CD4-positive, alpha-beta T cell treated with Interleukin-21 for 1 hour (primary cell): ENCODE measurements around the gene SLC38A10.
"Not testable (repeated sequence)": the region's sequence is repeated elsewhere in the genome, so short reads cannot be mapped to it uniquely, and the experiment has no call there.

Source experiments
- DNase-seq: peaks from one replicate; pipeline ENCODE4 v3.0.0-alpha.2; 2020

SLC38A10 gene

DNA sequence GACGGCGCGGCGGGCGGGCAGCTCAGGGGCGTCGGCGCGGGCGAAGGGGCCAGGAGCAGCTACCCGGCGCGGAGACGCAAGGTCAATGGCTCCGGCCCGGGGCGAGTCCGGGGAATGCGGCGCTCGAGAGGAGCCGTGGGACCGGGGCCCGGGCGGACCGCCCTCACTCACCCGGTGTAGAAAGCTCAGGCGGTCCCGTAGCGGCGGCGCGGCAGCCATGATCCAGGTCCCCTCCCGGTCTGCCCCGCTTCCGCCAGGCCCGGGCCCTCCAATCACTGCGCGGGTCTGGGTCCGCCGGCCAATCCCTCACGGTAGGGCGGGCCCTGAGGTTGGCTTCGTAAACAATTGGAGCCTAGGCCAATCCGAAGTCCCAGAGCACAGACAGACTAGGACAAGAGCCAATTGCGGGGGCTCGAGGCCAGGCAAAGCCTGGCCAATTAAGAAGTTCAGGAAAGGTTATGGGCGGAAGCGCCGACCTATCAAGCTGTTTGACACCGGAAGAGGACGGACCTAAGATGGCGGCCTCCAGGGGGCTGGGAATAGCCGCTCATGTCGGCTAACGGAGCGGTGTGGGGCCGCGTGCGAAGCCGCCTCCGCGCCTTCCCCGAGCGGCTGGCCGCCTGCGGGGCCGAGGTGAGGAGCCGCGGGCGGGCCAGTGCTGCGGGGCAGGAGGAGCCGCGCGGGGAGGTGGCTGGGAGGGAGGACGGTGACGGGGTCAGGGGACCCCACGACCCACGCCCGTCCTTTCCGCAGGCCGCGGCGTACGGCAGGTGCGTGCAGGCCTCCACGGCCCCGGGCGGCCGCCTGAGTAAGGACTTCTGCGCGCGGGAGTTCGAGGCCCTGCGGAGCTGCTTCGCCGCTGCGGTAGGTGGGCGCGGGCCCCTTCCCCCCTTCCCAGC, 56.0 kb downstream of the SLC38A10 start, which contains the start of the genes NDUFAF8 and TEPSIN:
Gene NDUFAF8, plus strand, starts transcription at position 504 of the 899 bp plus-strand sequence. Its CDS starts 46 bp downstream, at position 550.
Gene TEPSIN, minus strand, starts transcription at position 241 of the 899 bp plus-strand sequence. Its CDS starts 22 bp downstream, at position 219.
- peak; percentile 98 for DNase-seq

DNA sequence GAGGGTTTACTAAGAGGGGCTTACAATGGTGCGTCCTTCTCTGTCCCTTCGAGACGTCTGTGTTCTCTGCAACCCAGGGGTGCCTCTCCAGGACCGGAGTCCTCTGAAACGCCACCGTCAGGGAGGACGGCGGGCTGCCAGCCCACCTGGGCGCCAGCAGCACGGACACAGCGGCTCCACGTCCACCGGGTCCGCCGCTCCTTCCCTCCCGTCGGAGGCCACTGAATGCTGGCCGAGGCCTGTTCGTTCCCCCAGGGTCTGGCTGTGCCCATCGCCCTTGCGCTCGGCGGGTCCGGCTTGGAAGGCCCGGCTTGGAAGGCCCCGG, 56.7 kb downstream of the SLC38A10 start:
- no peak for DNase-seq

DNA sequence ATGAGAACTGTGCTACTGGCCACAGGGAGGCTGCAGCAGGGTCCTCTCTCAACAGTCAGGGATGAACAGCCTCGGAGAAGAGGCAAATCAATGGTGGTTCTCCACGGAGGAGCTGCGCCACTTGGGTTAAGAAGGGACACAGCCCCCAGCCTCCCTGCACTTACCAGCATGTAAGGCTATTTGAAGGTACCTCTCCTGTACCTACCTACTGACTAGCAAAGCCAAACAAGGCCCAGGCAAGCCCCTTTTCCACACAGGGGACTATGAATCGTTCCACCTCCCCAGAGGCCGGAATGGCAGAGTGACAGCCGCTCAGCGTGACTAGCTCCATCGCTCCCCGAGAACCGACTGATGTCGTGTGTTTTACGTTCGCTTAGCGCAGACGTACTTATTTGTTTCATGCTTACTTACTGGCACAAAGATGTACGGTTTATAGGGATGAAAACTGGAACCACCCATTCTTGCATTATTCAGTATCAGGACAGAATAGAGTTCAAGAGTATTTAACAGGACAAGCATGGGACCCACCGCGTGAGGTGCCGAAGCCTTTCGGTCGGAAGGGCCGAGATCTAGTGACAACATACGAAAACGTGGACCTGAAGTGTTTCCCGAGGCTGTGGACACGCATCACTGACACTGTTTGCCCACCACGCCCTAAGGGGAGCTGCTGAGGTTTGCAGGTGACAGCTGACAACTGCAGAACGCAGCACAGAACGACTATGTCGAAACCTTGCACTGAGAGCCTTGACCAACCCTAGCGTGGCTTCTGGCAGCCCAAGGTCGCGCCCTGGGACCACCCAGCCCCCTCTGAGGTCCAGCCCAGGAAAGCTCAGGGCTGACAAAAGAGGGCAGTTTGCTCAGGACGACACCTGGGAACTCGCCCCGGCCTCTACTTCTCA, 57.3 kb downstream of the SLC38A10 start:
- DNase-seq, result no peak

DNA sequence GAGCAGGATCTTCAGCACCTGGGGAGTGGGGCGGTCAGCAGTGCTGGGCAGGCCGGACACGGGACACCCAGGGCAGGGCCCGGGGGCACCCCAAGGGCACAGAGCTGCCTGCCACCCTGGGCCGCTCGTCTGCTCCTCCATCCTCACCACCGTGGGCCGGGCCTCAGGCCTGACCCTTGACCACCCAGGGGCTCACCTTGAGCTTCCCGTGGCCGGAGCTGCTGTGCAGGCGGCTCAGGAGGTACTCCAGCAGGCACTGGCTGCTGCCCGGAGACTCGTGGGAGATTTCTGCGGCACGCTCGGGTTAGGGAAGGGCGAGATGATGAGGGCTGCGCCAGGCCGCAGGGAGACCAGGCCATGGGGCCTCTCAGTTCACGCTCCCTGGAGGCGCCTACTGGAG, 58.3 kb downstream of the SLC38A10 start:
- no peak for DNase-seq

DNA sequence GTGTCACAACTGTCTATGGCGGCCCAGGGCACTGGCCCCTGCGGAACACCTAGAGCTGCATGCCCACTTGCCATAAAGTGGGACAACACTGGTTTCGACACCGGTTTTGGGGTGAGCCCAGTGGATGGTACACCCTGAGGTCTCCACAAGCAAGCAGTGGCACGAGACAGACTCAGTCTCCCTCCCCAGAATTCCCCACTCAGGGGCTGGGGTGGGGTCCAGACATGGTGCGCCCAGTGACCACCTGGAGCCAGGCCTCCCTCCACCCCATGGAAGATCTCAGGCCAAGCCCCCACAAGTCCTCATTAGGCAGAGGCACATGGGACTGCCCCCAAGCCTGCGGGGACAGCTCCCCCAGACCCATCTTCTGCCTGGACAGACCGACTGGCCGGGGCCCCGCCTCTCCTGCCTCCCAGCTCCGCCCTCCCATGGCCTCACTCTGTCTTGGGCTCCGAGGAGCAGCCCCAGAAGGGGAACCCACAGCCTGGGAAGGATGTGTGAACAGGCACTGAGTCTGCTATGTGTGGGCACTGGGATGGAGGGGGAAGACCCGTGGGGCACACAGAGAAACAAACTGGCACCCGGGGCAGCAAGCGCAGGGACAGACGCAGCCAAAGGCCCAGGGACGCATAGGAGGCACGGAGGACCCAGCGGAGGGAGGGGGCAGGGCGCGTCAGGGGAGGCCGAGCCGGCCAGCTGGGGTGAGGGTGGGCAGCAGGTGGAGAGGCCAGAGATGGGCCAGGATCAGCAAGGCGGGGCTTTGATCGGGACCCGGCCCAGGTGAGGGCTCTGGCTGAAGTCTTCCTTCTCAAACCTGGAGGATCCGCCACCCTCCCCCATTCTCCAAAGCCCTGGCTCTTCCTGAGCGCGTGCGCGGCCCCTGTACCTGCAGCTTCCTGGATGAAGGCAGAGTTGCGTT, 59.0 kb downstream of the SLC38A10 start:
- no peak for DNase-seq

DNA sequence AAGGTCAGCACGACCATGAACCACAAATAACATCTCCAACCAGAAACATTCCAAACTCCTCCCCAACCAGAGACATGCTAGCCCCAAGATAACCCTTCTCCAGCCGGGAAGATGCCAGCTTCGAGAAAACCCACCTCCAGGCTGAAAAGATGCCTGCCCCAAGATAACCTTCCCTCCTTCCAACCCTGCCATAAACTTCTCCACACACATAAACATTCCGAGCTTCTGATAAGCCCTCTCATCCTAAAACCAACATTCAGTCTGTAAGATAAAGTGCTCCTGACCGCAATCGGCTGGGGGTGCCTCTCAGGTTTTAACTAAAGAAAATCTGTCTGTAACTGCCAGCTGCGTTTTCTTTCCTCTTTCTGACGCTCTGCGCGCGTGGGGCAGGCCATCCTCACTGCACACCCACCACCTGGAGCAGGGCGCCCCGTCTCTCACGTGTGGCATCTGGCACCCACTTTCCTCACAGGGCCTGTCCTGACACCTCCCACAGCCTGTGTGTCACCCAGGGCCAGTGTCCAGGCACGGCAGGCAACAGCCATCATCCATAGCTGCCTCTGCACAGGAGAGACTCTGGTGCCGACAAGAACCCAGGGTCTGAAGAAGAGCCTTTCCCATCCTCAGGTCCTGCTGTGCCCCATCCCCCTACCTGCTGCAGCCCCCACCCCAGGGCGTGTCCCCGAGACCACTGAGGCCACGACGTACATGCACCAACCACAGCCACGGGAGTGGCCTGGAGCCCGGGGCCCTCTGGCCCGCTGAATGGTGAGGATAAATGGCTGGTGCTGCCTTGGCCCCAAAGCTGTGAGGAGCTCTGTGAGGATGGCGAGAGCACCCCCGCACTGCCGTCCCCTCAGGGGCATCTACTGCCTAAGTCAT, 59.9 kb downstream of the SLC38A10 start:
- no peak for DNase-seq

DNA sequence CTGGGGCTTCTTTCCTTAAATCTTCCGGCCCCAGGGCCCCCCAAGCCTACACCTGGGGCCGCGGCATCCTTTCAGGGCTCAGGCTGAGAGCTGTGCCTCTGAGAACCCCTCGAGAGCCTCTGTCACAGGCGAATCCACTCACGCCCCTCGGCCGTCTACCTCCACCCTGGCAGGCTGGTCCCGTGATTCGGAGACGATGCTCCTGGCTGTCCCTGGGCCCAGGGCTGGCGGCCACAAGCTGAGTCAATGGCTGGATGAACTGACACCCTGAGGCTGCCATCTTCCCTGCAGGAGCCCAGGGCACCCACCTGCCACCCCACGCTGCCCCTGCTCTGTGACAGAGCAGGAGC, 60.6 kb downstream of the SLC38A10 start:
- DNase-seq, result no peak

DNA sequence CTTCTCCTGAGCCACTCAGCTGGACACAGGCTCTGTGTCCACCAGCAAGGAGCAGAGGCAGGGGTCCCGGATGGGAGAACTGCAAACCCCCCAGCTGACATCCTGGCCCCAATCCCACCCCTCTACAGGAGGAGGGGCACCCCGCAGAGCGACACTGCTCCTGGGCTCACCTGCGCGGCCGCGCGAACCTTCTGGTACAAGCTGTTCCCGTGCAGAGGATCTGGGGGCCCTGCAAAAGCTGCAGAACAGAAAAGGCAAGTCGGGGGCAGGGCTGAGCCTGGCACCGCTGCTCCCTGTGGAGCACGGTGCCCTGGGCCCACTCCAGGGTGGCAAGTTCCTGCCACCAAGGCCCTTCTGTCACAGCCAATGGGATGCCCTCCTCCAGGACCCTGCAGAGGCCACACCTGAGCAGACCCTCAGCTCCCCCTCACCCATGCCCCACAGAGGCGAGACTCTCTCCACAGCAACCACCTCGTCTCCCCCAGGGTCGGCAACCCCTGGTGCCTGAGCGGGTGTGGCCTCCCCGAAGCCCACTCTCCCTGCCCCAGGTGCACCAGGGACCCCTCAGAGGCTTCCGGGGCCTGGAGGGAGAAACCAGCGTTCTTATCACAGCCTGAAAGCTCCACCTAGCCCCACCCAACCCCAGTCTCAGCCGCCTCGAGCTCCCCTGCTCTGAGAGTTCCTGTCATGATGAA, 61.1 kb downstream of the SLC38A10 start:
- DNase-seq, result no peak

DNA sequence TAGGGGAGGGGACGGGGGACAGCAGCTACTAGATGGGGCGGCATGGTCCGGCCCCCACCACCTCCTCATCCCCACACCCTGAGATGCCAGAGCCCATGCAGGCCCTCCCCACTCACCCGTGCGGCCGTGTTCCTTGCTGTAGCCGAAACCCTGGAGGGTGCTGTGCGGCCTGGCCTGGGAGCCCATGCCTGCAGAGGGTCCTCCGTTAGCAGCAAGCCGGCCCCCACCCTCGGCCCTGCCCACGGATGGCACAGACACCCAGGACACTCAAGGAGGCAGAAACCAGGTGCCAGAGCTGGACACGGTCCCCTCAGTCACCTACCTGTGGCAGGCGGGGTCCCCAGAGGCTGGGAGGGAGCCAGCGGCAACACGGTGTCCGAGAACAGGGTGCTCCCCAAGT, 61.8 kb downstream of the SLC38A10 start:
- no peak for DNase-seq

DNA sequence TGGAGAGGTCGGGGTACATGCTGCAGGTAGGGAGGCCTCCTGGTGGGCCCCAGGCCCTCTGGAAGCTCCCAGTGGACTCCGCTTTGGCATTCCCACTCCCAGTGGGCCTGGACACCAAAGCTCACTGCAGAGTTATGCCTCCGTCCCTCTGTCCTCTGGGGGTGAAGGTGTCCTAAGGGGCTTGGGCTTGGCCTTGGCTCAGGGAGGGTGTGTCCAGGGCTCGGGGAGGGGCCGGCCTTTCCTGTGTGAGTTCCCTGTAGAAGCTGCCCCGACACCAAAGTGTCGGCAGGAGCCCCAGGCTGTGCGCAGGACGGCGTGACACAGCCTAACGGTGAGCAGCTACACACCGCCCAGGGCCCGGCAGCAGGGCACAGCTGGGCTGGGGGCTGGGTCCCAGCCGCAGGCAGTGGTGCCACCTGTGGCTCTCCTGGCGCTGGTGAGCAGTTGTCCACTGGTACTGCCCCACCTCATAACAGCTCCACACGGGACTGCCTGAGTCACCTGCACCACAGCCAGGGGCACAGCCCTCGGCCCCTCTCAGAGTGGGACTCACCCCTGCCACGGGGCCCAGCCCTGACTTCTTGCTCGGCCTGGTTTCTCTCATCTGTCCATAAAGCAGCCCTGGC, 62.4 kb downstream of the SLC38A10 start:
- no peak for DNase-seq

DNA sequence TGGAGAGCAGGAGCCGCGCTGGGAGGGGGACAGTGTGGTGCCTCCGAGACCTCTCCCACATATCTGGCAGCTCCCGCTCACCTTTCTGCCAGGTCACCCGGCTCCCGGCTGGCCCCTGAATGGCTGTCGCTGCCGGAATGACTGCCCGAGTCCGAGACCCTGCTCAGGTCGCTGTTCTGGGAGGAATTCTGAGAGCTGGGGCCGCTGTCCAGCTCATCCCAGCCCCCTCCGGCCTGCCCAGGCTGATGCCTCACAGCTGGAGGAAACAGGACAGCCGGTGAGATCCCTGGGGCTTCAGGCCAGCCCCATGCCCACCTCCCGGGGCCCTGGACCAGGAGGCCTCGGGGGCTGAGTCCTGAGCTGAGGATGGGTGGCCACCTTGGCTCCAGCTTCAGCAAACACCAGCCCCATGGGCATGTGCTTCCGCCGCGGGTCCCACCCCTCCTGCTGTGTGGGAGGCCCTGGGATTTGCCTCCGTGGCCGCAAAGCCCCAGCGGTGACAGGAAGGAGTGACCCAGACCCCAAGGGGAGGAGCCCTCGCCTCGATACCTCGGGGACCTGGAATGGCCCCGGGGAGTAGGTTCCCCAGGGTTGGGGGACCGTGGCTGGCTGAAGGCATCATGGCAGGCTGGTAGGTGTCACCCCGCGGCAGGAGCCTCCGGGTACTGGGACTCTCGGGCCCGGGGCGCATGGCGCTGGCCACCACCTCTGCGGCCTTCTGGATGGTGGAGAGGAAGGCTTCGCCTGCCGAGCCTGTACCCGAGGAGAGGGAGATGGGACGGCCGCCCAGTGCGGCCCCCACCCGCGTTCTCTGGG, 63.1 kb downstream of the SLC38A10 start:
- no peak for DNase-seq

DNA sequence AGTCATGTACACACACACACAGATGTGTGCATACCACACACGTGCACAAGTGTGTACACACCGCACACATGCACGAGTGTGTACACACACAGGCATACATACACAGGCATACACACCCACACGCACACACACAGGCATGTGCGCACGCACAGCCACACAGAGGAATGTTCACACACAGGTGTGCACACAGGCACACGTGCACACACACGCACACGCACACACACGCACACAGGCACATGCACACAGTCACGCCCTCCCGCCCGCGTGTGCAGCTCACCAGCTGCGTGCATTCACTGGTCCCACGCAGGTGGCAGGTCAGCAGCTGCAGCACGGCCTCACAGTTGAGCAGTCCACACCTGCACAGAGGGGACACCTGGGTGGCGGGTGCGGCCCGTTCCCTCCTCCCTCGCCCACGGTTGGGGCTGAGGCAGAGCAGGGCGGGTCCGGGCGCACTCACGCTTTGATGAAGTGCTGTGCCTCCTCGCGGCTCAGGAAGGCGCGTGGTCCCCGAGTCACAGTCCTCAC, 63.9 kb downstream of the SLC38A10 start:
- no peak for DNase-seq

DNA sequence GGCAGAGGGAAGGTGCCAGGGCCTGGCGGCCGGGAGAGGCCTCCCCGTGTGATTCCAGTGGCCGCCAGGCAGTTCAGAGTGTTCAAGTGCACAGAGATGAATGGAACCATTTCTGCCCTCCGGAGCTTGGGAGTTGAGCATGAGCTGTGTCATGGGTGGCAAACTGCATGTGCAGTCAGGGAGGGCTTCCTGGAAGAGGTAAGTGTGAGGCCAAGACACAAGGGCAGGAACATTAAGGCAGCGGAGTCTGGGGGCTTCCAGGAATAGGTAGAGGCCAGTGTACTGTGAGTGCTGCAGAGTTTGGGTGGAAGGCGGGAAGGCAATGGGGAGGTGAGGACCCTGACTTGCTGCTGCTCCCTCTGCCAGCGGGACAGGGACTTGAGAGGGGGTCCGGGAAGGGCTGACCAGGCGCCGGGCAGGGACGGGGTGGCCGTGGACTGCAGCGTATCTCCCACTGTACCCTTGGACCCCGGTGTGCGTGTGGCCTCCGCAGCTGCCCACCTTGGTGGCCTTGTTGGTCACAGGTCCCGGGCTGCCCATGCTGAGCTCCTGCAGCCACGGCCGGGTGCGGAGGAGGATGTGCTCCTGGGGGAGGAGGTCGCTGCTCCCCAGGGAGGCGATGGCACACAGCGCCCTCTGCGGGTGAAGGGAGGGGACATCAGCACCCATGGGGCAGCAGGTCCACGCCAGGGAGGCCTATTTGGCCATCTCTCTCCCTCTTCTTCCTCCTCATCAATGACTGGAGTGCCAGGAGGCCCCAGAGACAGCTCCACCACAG, 64.9 kb downstream of the SLC38A10 start:
- no peak for DNase-seq

DNA sequence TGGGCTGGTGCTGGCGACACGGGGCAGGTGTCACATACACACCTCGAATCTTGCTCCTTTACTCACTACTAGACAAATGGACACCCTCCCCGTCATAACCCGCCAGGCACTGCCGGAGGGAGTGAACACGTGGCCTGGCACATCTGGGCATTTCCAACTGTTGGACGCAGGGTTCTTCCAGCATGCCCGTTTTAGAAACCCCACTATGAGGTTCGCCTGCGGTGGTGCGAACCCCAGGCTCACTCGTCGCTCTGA, 65.5 kb downstream of the SLC38A10 start:
- DNase-seq, result no peak

DNA sequence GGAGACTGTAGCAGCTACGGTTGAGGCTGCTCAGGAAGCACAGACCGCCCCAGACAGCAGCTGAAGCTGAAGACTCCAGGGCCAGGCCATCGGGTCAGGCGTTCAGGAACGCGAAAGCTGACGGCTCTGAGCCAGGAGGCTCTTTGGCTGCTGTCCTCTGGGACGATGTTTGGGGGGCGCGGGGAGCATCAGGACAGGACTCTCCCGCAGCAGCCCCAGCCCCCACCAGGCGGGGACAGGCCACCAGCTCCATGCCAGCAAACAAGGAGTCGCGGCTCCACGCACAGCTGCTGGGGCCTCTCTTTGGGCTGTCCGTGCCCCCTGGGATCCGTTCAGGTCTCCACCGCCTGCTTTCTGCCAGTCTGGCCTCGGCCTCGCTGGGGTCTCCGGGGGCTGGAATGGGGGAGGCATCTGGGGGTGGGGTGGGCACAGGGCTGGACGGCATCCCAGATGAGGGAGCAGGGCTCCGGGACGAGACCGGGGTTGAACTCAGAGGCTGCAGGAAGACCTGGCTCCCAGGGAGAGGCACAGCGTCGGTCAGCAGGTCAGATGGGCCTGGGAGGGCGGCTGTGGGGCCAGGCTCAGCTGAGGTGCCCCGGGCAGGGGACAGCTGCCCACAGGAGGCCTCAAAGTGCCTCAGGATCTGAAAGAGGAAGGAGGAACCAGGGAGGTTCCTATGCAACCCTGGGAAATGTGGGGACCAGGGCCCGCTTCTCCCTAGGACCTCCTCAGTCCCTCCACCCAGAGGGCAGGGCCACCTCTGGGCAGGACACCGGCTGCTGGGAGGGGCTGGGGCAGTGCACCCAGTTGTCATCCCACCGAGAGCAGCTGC, 66.1 kb downstream of the SLC38A10 start:
- DNase-seq, result no peak

DNA sequence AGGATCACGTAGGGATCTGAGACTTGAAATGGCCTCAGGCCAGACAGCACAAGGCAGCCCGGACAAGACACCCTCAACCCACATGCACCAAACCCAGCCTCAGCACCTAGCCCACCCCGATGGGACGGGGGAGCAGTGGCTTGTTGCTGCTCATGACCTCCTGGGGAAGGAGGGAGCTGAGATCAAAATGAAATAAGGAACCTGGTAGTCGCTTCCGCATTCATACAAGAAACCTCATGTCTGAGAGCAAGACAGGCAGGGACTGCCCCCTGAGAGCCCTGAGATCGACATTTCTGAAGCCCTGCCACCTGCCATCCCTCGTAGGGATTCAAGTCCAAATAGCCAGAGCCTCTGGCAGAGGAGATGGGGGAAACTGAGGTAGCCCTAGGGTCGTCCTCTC, 66.7 kb downstream of the SLC38A10 start:
- no peak for DNase-seq

DNA sequence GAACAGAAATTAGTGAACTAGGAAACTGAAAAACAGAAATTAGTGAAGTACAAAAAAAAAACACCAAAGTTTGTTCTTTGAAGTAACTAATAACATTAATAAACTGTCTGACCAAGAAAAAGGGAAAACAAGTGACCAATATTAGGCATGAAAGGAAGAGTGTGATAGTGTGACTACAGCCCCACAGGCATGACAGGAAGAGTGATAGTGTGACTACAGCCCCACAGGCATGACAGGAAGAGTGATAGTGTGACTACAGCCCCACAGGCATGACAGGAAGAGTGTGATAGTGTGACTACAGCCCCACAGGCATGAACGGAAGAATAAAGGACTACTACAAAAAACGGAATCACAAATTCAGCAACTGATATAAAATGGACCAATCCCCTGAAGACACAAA, 67.5 kb downstream of the SLC38A10 start:
- not testable (repeated sequence) for DNase-seq

DNA sequence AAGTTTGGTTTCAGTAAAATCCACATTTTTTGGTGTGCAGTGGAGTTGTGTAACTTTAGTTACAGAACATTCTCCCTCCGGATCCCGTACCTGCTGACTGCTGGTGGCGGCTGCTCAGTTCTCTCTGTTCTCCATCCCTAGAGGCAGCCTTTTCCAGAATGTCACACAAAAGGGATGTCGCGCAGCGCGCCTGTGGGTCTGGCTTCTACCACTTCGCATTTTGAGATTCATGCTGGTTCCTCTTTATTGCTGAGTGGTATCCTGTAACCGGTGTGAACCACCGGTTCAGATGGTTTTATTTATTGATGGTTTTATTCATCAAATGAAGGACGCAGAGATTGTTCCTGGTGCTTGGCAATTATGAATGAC, 71.4 kb downstream of the SLC38A10 start:
- no peak for DNase-seq
